PC-9 (cell line): Measurements from ENCODE around the gene FYN. TPM values are rescaled to one million over a fixed set of nuclear protein-coding genes. Genes with fewer than 3 reads are reported as not detected.

Source experiments
- BruUV-seq: library from RNA; stranded (reverse); fragments of 400-500 nt; replicated peaks from 2 replicates; lab custom pipeline; 2021; lab: Mats Ljungman, UMichigan
- CTCF ChIA-PET: fragments of 300-600 bp; sonication (Branson Sonifier 250); formaldehyde crosslinking; loops from one replicate; lab custom pipeline; 2022; ENCODE audit warnings: antibody characterized with exemption; lab: Charles Lee
- POLR2A ChIA-PET: fragments of 300-600 bp; sonication (Branson Sonifier 250); formaldehyde crosslinking; loops from one replicate; lab custom pipeline; 2022; ENCODE audit warnings: antibody characterized with exemption; ENCODE audit not compliant: unreplicated experiment; lab: Charles Lee
- DNase-seq, 2 experiments: peaks; one replicate each; pipeline versions ENCODE4 v3.0.0 to v3.0.0-alpha.2; 2015 to 2022; ENCODE audit warnings: mixed read lengths in 1 of 2
- H2AFZ ChIP-seq: fragments of 200-600 bp; sonication (generic); 2 replicates; pipeline ENCODE4 v1.8.1; 2017; ENCODE audit warnings: antibody characterized with exemption
- H3F3A ChIP-seq: fragments of 200-600 bp; sonication (generic); 2 replicates; pipeline ENCODE4 v1.8.1; 2017; ENCODE audit warnings: antibody characterized with exemption, mild to moderate bottlenecking, low read depth; ENCODE audit not compliant: insufficient read depth
- H3K27ac ChIP-seq: fragments of 200-600 bp; sonication (generic); 2 replicates; pipeline ENCODE4 v1.6.1; 2016; ENCODE audit warnings: mixed run types
- H3K27me3 ChIP-seq: fragments of 200-600 bp; sonication (generic); 2 replicates; pipeline ENCODE4 v1.6.1; 2016; ENCODE audit warnings: low read depth, mixed run types; ENCODE audit not compliant: insufficient read depth
- H3K36me3 ChIP-seq: fragments of 200-600 bp; sonication (generic); 2 replicates; pipeline ENCODE4 v1.6.1; 2016; ENCODE audit warnings: low read depth, mixed run types
- H3K4me1 ChIP-seq: fragments of 200-600 bp; sonication (generic); replicated peaks from 2 replicates; pipeline ENCODE4 v1.6.1; 2016; ENCODE audit warnings: mixed run types; ENCODE audit not compliant: insufficient read depth
- H3K4me2 ChIP-seq: fragments of 200-600 bp; sonication (generic); 2 replicates; pipeline ENCODE4 v1.6.1; 2017; ENCODE audit warnings: mixed run types
- H3K4me3 ChIP-seq: fragments of 200-600 bp; sonication (generic); 2 replicates; pipeline ENCODE4 v1.6.1; 2016; ENCODE audit warnings: mixed run types
- H3K79me2 ChIP-seq: fragments of 200-600 bp; sonication (generic); 2 replicates; pipeline ENCODE4 v1.6.1; 2017; ENCODE audit warnings: low read depth, mixed run types
- H3K9me2 ChIP-seq: fragments of 200-600 bp; sonication (generic); 2 replicates; pipeline ENCODE4 v1.8.1; 2017; ENCODE audit warnings: mild to moderate bottlenecking; ENCODE audit not compliant: insufficient read depth
- H3K9me3 ChIP-seq: fragments of 200-600 bp; sonication (generic); 2 replicates; pipeline ENCODE4 v1.8.1; 2016; ENCODE audit warnings: low read depth; ENCODE audit not compliant: insufficient read depth
- H4K20me1 ChIP-seq: fragments of 200-600 bp; sonication (generic); 2 replicates; pipeline ENCODE4 v1.8.1; 2017; ENCODE audit not compliant: insufficient read depth
- EZH2 ChIP-seq: fragments of 200-600 bp; sonication (generic); IDR thresholded peaks from 2 replicates; pipeline ENCODE4 v1.8.0; 2017; ENCODE audit warnings: antibody characterized with exemption, low read depth
- intact Hi-C: fragments of 100-400 bp; cut with micrococcal nuclease; formaldehyde crosslinking; loops from one replicate; pipeline ENCODE4 v1.10.0; 2022; ENCODE audit not compliant: unreplicated experiment
- total RNA-seq: library from RNA; stranded (reverse); gene quantifications from 2 replicates; pipeline ENCODE4 v1.2.3, GENCODE V29; 2021
- TF ChIP-seq, protein P1 (sequence below): fragments of 200-600 bp; sonication (generic); conservative IDR thresholded peaks from 2 replicates; pipeline ENCODE4 v1.6.1; 2017; ENCODE audit warnings: mixed run types, antibody characterized with exemption, mild to moderate bottlenecking, moderate library complexity

Gene FYN
- total RNA-seq, 1 experiment from 2014 or later: 53.3 TPM

DNA sequence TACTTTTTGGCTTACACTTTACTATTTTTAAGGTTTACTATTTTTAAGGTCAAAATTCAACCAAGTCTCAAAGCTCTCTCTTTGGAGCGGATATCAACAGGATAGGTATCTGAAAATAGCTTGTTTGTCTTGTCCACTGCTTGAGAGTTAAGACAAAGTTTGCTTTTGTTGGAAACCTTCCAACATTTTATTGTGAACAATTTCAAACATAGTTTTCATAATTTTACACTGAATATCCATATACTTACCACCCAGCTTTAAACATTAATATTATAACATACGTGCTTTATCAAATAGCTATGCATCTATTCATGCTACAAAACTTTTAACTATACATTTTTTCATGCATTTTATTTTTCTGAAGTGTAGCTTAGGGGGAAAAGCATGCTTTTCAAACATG is 109.9 kb downstream of the FYN start:
- intact Hi-C loops: no loop called here
- TF ChIP-seq EZH2: no peak
- TF ChIP-seq, protein P1, sequence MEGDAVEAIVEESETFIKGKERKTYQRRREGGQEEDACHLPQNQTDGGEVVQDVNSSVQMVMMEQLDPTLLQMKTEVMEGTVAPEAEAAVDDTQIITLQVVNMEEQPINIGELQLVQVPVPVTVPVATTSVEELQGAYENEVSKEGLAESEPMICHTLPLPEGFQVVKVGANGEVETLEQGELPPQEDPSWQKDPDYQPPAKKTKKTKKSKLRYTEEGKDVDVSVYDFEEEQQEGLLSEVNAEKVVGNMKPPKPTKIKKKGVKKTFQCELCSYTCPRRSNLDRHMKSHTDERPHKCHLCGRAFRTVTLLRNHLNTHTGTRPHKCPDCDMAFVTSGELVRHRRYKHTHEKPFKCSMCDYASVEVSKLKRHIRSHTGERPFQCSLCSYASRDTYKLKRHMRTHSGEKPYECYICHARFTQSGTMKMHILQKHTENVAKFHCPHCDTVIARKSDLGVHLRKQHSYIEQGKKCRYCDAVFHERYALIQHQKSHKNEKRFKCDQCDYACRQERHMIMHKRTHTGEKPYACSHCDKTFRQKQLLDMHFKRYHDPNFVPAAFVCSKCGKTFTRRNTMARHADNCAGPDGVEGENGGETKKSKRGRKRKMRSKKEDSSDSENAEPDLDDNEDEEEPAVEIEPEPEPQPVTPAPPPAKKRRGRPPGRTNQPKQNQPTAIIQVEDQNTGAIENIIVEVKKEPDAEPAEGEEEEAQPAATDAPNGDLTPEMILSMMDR: no peak
- no TSS peak for BruUV-seq
- H3F3A ChIP-seq: no peaks in the 10 kb centered on the region
- H3K9me2 ChIP-seq: no peaks in the 10 kb centered on the region
- H3K27me3 ChIP-seq: no peaks in the 10 kb centered on the region
- H3K36me3 ChIP-seq: no peaks in the 10 kb centered on the region
- no peak overlapping the region for H2AFZ ChIP-seq
- H3K4me3 ChIP-seq: no peak overlapping the region
- no peaks in the 10 kb centered on the region for H3K9me3 ChIP-seq
- peak in 1 of 2 experiments; percentile 15 for DNase-seq
- no peaks in the 10 kb centered on the region for H3K4me1 ChIP-seq
- no peak overlapping the region for H3K4me2 ChIP-seq
- POLR2A ChIA-PET: interaction anchor here (0.5 kb wide), 1 partner anchor 1147 kb away, joined by 4 read pairs; no protein-coding TSS in a partner anchor
- no peaks in the 10 kb centered on the region for H3K79me2 ChIP-seq
- H4K20me1 ChIP-seq: no peaks in the 10 kb centered on the region
- CTCF ChIA-PET: interaction anchor here (1.5 kb wide), 1 partner anchor 280 kb away, joined by 8 read pairs; no protein-coding TSS in a partner anchor
- no peak overlapping the region for H3K27ac ChIP-seq

DNA sequence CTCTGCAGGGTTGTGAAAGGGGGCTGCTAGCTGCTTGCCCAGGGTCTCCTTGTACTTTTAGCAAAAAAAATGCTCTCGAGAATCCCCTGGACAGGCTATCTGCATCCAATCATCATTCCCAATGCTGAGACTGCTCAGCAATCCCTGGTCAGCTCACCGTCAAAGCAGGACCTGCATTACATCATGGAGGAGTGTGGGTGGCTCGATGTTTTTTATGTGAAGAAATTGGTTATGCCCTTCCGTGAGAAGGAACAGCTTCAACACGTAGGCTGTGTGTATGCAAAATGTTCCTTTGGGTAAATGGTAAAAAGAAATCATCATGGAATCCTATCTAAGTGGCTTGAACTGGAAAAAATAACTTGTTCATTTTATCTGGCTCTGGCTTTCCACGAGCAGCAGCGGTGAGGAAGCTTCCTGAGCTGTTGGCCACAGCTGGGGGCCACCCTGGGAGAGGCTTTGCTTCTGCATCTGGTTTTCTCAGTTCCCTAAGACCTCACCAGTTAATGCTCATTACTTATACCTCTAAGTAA is 111.4 kb downstream of the FYN start:
- no peaks in the 10 kb centered on the region for H4K20me1 ChIP-seq
- no peaks in the 10 kb centered on the region for H3K79me2 ChIP-seq
- no peaks in the 10 kb centered on the region for H3K9me3 ChIP-seq
- CTCF ChIA-PET: no interaction called here
- H3K4me3 ChIP-seq: no peak overlapping the region
- intact Hi-C loops: no loop called here
- DNase-seq: peak in 1 of 2 experiments; percentile 19
- H2AFZ ChIP-seq: no peak overlapping the region
- no peaks in the 10 kb centered on the region for H3K36me3 ChIP-seq
- POLR2A ChIA-PET: no interaction called here
- H3K4me1 ChIP-seq: no peaks in the 10 kb centered on the region
- BruUV-seq: no TSS peak
- H3K4me2 ChIP-seq: no peak overlapping the region
- no peak overlapping the region for H3K27ac ChIP-seq
- no peaks in the 10 kb centered on the region for H3K27me3 ChIP-seq
- TF ChIP-seq, protein P1: no peak
- no peak for TF ChIP-seq EZH2
- no peaks in the 10 kb centered on the region for H3K9me2 ChIP-seq
- no peaks in the 10 kb centered on the region for H3F3A ChIP-seq

DNA sequence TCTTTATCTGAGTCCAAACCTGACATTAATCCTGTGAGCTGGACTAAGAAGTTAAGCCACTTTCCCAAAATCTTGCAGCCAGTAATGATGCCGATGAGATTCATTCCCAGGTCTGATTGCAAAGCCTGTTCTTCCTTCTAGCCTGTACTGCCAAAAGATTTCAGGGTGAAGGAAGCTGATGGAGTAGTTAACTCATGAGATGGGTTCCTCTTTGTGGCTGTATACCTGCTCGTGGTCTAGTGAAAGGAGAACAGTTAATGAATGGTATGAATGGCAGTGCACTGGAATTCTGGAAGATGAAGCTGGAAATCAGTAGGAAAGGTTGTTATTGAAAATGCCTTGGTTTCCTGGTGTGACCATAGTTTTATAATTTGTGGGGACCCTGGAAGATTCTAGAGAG is 112.0 kb downstream of the FYN start:
- Histone ChIP-seq H3K4me2 (no peak overlapping the region), H4K20me1 (no peaks in the 10 kb centered on the region), H3K4me1 (no peaks in the 10 kb centered on the region), H3K9me2 (no peaks in the 10 kb centered on the region; the same call in 1 of the 2 replicates), H3K4me3 (no peak overlapping the region), H3K27me3 (no peaks in the 10 kb centered on the region), H3K9me3 (no peaks in the 10 kb centered on the region), H3K79me2 (no peaks in the 10 kb centered on the region), H3F3A (no peaks in the 10 kb centered on the region), H2AFZ (no peak overlapping the region), H3K36me3 (no peaks in the 10 kb centered on the region), H3K27ac (no peak overlapping the region)
- intact Hi-C loops: no loop called here
- DNase-seq: peak in 1 of 2 experiments; percentile 10
- ChIA-PET POLR2A (no interaction called here), CTCF (no interaction called here)
- TF ChIP-seq EZH2: no peak
- TF ChIP-seq, protein P1: no peak
- no TSS peak for BruUV-seq
